NB4 (cell line): ENCODE results near the gene TXLNG.
"Not testable (repeated sequence)": the region's sequence is repeated elsewhere in the genome, so short reads cannot be mapped to it uniquely, and the experiment has no call there.

Source experiments
- MYC ChIP-seq: IDR thresholded peaks from 2 replicates; pipeline ENCODE4 v1.6.1; 2011; ENCODE audit warnings: low read depth, low read length
- POLR2A ChIP-seq: IDR thresholded peaks from 2 replicates; pipeline ENCODE4 v1.6.1; 2011; ENCODE audit warnings: mild to moderate bottlenecking; ENCODE audit not compliant: insufficient read length; ENCODE audit errors: extremely low read depth
- TF ChIP-seq, protein P1 (sequence below): IDR thresholded peaks from one replicate; pipeline ENCODE4 v1.5.1; 2012; ENCODE audit warnings: low read depth, low read length
- TF ChIP-seq, protein P2 (sequence below): IDR thresholded peaks from 2 replicates; pipeline ENCODE4 v1.6.1; 2011; ENCODE audit warnings: low read depth, low read length

DNA sequence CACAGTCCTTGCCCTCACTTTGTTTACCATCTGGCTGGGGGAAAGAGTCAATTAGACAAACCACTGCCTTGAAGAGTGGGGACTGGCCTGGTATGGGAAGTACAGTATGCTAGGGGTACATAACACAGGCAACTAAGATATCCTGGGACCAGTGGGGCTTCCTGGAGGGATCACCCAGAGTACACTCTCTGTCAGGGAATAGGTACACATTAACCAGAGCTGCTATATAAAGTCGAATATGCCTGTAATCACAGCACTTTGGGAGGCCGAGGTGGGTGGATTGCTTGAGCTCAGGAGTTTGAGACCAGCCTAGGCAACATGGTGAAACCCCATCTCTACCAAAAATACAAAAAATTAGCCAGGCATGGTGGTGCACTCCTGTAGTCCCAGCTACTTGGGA lies 6.5 kb upstream of the TXLNG start:
- TF ChIP-seq, protein P1, sequence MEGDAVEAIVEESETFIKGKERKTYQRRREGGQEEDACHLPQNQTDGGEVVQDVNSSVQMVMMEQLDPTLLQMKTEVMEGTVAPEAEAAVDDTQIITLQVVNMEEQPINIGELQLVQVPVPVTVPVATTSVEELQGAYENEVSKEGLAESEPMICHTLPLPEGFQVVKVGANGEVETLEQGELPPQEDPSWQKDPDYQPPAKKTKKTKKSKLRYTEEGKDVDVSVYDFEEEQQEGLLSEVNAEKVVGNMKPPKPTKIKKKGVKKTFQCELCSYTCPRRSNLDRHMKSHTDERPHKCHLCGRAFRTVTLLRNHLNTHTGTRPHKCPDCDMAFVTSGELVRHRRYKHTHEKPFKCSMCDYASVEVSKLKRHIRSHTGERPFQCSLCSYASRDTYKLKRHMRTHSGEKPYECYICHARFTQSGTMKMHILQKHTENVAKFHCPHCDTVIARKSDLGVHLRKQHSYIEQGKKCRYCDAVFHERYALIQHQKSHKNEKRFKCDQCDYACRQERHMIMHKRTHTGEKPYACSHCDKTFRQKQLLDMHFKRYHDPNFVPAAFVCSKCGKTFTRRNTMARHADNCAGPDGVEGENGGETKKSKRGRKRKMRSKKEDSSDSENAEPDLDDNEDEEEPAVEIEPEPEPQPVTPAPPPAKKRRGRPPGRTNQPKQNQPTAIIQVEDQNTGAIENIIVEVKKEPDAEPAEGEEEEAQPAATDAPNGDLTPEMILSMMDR = not testable (repeated sequence)
- TF ChIP-seq POLR2A, MYC: not testable (repeated sequence)
- TF ChIP-seq, protein P2, sequence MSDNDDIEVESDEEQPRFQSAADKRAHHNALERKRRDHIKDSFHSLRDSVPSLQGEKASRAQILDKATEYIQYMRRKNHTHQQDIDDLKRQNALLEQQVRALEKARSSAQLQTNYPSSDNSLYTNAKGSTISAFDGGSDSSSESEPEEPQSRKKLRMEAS = not testable (repeated sequence)
